ENCODE data around the gene AVL9. TPM values are rescaled to one million over a fixed set of nuclear protein-coding genes. Genes with fewer than 3 reads are reported as not detected.

AVL9 gene
- total and polyA plus RNA-seq, 2 donors (not counting 1 experiment from before 2014, with no cell fraction given): 15.4 to 48.0 TPM

- no peaks in the 10 kb centered on the region for H3K9me3 Mint-ChIP-seq (ENCODE audit: insufficient read depth)
- intact Hi-C loops (cut with micrococcal nuclease): loop anchor here (1.0 to 10.0 kb wide), 5 partner anchors 235 to 1895 kb away; partner anchors contain the start of genes GARS1 and RP9
- Histone ChIP-seq H3K4me2 (replicated peaks; ENCODE audit: low read depth, low read length, poor library complexity, severe bottlenecking) (peak overlapping the region; percentile 87), H3K27ac (ENCODE audit: low read length in 2 of 2) (peak overlapping the region; percentile 78 to 87), H3K9ac (ENCODE audit: low read length) (peak overlapping the region; percentile 95), H3K4me3 (ENCODE audit: control extremely low read depth in 1 of 5, extremely low read depth in 1 of 5, insufficient read depth in 1 of 5, low read depth in 2 of 5, low read length in 4 of 5) (peak overlapping the region; percentile 81 to 97 (median 91)), H4K20me1 (ENCODE audit: control insufficient read depth, insufficient read depth, low read length, poor library complexity, severe bottlenecking) (no peaks in the 10 kb centered on the region), H3K36me3 (replicated peaks in 1 of 2; ENCODE audit: control extremely low read depth in 1 of 2, control insufficient read depth in 1 of 2, extremely low read depth in 1 of 2, insufficient read depth in 2 of 2, low read length in 1 of 2) (peaks cover 0 to 14% of the 10 kb centered on the region in 2 experiments), H3K9me3 (ENCODE audit: control extremely low read depth in 1 of 3, control insufficient read depth in 2 of 3, insufficient read depth in 1 of 3, low read length in 2 of 3) (no peaks in the 10 kb centered on the region), H3K27me3 (replicated peaks in 1 of 4; ENCODE audit: control extremely low read depth in 1 of 4, control insufficient read depth in 3 of 4, insufficient read depth in 4 of 4, low read length in 3 of 4) (no peaks in the 10 kb centered on the region), H3K79me2 (ENCODE audit: control insufficient read depth, insufficient read depth, low read length) (peaks cover 12% of the 10 kb centered on the region), H2AFZ (ENCODE audit: insufficient read depth, low read depth, low read length, poor library complexity, severe bottlenecking) (peak overlapping the region; percentile 87), H3K4me1 (ENCODE audit: control insufficient read depth in 2 of 2, insufficient read depth in 2 of 2, low read length in 2 of 2) (peaks cover 8 to 13% of the 10 kb centered on the region in 2 donors)
- H3K27ac Mint-ChIP-seq: peak overlapping the region; percentile 91
- peaks cover 27% of the 10 kb centered on the region for H3K4me1 Mint-ChIP-seq
- ATAC-seq (ENCODE audit: low read depth) (no peak), DNase-seq (no peak)
- ChIA-PET POLR2A (no interaction called here), CTCF (interaction anchor here (1.0 to 1.8 kb wide), 3 partner anchors 10 to 619 kb away, joined by 3 to 7 read pairs (median 5); partner anchors contain the start of gene RP9)
- peak overlapping the region; percentile 91 for H3K4me3 Mint-ChIP-seq
- 2% methylated on average over 8 of the region's 9 CpGs for WGBS (ENCODE audit: insufficient coverage)
- TF ChIP-seq EZH2 (IDR thresholded peaks at IDR 0.05; ENCODE audit: borderline replicate concordance, insufficient read depth, low read depth, low read length, poor library complexity, severe bottlenecking) (no peak), CTCF (IDR thresholded peaks at IDR 0.05) (no peak)
- H3K27me3 Mint-ChIP-seq: no peaks in the 10 kb centered on the region
Measured at GRCh38 chr7:32489788-32490126, 5.5 kb upstream of the AVL9 start.

GRCh38 chr7:32490127-32490796 is 5.0 kb upstream of the AVL9 start, which contains the start of gene LSM5:
Gene LSM5 (minus strand): TSS chr7:32490380. CDS start chr7:32490365, 15 bp downstream.
- peak; percentile 57 for ATAC-seq (ENCODE audit: low read depth)
- under 1% methylated on average over 33 of the region's 38 CpGs for WGBS (ENCODE audit: insufficient coverage)

More at GRCh38 chr7:32490127-32490796, 5.0 kb upstream of the AVL9 start, which contains the start of gene LSM5:
- peak within 1 kb of the TSS; percentile 95 for H3K9ac ChIP-seq (ENCODE audit: low read length)
- peaks cover 0 to 9% of the 10 kb centered on the region in 2 experiments for H3K36me3 ChIP-seq (replicated peaks in 1 of 2; ENCODE audit: control extremely low read depth in 1 of 2, control insufficient read depth in 1 of 2, extremely low read depth in 1 of 2, insufficient read depth in 2 of 2, low read length in 1 of 2)
- TF ChIP-seq EZH2 (IDR thresholded peaks at IDR 0.05; ENCODE audit: borderline replicate concordance, insufficient read depth, low read depth, low read length, poor library complexity, severe bottlenecking) (no peak), CTCF (IDR thresholded peaks at IDR 0.05) (no peak)
- no peaks in the 10 kb centered on the region for H3K27me3 ChIP-seq (replicated peaks in 1 of 4; ENCODE audit: control extremely low read depth in 1 of 4, control insufficient read depth in 3 of 4, insufficient read depth in 4 of 4, low read length in 3 of 4)
- peaks cover 12% of the 10 kb centered on the region for H3K79me2 ChIP-seq (ENCODE audit: control insufficient read depth, insufficient read depth, low read length)
- POLR2A ChIA-PET: no interaction called here
- Mint-ChIP-seq H3K4me3 (peak within 1 kb of the TSS; percentile 91), H3K27ac (peak within 1 kb of the TSS; percentile 91), H3K9me3 (ENCODE audit: insufficient read depth) (no peaks in the 10 kb centered on the region), H3K27me3 (no peaks in the 10 kb centered on the region), H3K4me1 (peaks cover 28% of the 10 kb centered on the region)
- CTCF ChIA-PET: interaction anchor here (1.0 to 1.8 kb wide), 3 partner anchors 11 to 618 kb away, joined by 3 to 7 read pairs (median 5); partner anchors contain the start of gene RP9
- H3K4me3 ChIP-seq (ENCODE audit: control extremely low read depth in 1 of 5, extremely low read depth in 1 of 5, insufficient read depth in 1 of 5, low read depth in 2 of 5, low read length in 4 of 5): peak within 1 kb of the TSS; percentile 81 to 97 (median 91)
- peaks cover 8 to 16% of the 10 kb centered on the region in 2 donors for H3K4me1 ChIP-seq (ENCODE audit: control insufficient read depth in 2 of 2, insufficient read depth in 2 of 2, low read length in 2 of 2)
- peak within 1 kb of the TSS; percentile 87 for H3K4me2 ChIP-seq (replicated peaks; ENCODE audit: low read depth, low read length, poor library complexity, severe bottlenecking)
- H4K20me1 ChIP-seq (ENCODE audit: control insufficient read depth, insufficient read depth, low read length, poor library complexity, severe bottlenecking): no peaks in the 10 kb centered on the region
- no peaks in the 10 kb centered on the region for H3K9me3 ChIP-seq (ENCODE audit: control extremely low read depth in 1 of 3, control insufficient read depth in 2 of 3, insufficient read depth in 1 of 3, low read length in 2 of 3)
- peak; percentile 94 for DNase-seq
- peak within 1 kb of the TSS; percentile 78 to 87 for H3K27ac ChIP-seq (ENCODE audit: low read length in 2 of 2)
- intact Hi-C loops (cut with micrococcal nuclease): loop anchor here (1.0 to 10.0 kb wide), 5 partner anchors 235 to 1895 kb away; partner anchors contain the start of genes GARS1 and RP9
- H2AFZ ChIP-seq (ENCODE audit: insufficient read depth, low read depth, low read length, poor library complexity, severe bottlenecking): peak within 1 kb of the TSS; percentile 87
